ENCODE results near the gene OR4D11.

DNA sequence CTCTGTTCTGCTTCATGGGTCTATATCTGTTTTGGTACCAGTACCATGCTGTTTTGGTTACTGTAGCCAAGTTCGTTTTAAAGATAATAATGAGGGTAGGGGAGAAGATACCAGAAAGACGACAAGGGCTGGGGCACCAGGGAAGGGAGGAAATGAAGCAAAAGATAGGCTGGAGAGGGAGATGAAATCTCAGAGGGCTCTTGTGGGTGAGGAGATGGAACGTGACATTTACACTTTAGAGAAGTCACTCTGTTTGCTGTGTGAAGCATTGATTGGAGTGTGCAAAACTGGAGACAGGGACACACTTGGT is 41.4 kb downstream of the OR4D11 start:
- TF ChIP-seq, protein P1, sequence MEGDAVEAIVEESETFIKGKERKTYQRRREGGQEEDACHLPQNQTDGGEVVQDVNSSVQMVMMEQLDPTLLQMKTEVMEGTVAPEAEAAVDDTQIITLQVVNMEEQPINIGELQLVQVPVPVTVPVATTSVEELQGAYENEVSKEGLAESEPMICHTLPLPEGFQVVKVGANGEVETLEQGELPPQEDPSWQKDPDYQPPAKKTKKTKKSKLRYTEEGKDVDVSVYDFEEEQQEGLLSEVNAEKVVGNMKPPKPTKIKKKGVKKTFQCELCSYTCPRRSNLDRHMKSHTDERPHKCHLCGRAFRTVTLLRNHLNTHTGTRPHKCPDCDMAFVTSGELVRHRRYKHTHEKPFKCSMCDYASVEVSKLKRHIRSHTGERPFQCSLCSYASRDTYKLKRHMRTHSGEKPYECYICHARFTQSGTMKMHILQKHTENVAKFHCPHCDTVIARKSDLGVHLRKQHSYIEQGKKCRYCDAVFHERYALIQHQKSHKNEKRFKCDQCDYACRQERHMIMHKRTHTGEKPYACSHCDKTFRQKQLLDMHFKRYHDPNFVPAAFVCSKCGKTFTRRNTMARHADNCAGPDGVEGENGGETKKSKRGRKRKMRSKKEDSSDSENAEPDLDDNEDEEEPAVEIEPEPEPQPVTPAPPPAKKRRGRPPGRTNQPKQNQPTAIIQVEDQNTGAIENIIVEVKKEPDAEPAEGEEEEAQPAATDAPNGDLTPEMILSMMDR (IDR thresholded peaks at IDR 0.05; ENCODE audit: insufficient read depth, low read length), result no peak
- TF ChIP-seq POLR2AphosphoS5 (IDR thresholded peaks at IDR 0.05; ENCODE audit: low read depth) (no peak), SPI1 (IDR thresholded peaks at IDR 0.05; ENCODE audit: borderline replicate concordance, low read depth) (no peak), REST (IDR thresholded peaks at IDR 0.05; ENCODE audit: insufficient replicate concordance, low read depth) (no peak), GABPA (IDR thresholded peaks at IDR 0.05; ENCODE audit: low read depth) (no peak)
